Measurements from ENCODE around the gene TXNRD3.
A peak's percentile ranks its signal among the peaks of the same experiment; 100 is the strongest.
"Not testable (repeated sequence)": the region's sequence is repeated elsewhere in the genome, so short reads cannot be mapped to it uniquely, and the experiment has no call there.

TXNRD3 gene

DNA sequence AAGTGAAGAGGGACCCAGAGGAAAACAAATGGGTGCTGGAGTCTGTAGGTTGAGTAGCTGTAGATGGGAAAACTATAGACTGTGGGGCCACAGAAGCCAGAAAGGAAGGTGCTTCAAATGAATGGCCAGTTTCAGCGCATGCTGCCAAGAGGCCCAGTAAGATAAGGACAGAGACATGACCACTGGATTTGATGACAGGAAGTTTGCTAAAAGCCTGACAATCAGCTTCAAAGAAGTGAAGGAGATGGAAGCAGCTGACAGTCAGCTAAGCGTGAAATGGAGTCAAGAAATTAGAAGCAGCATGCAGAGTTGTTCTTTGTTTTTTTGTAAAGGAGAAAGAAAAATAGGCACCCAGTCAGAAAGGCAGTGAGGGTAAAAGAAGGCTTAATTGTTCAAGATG is 24.9 kb downstream of the TXNRD3 start:
- no peaks in the 10 kb centered on the region for H4K20me1 ChIP-seq (ENCODE audit: insufficient read depth, low read length)
- peak overlapping the region; percentile 69 for H3K27ac ChIP-seq (ENCODE audit: low read length)
- TF ChIP-seq EZH2 (IDR thresholded peaks at IDR 0.05; ENCODE audit: borderline replicate concordance, low read depth, low read length, severe bottlenecking) (no peak), CTCF (IDR thresholded peaks at IDR 0.05; ENCODE audit: borderline replicate concordance, extremely low read depth, low read length, poor library complexity, severe bottlenecking) (no peak)
- H3K36me3 ChIP-seq (ENCODE audit: insufficient read depth, low read length) = 0 out of 2 replicates have a peak, but pooled peaks cover 5% of the 10 kb centered on the region
- H3K4me2 ChIP-seq (ENCODE audit: insufficient read depth, low read length) = no peak overlapping the region
- H3K9ac ChIP-seq (ENCODE audit: low read depth, low read length) = peak overlapping the region; percentile 12
- no peaks in the 10 kb centered on the region for H3K9me3 ChIP-seq (ENCODE audit: insufficient read depth, low read length, severe bottlenecking)
- ATAC-seq (ENCODE audit: insufficient read depth, low read depth) (peak; percentile 46), DNase-seq (peak; percentile 14)
- H3K4me1 ChIP-seq (ENCODE audit: insufficient read depth, low read length) = peaks cover 43% of the 10 kb centered on the region
- H3K27me3 ChIP-seq (ENCODE audit: insufficient read depth, low read length, poor library complexity) = no peaks in the 10 kb centered on the region
- peak overlapping the region; percentile 45 for H2AFZ ChIP-seq (ENCODE audit: low read depth, low read length)
- no peaks in the 10 kb centered on the region for H3K79me2 ChIP-seq (ENCODE audit: insufficient read depth, low read length)
- H3K4me3 ChIP-seq (ENCODE audit: low read depth in 1 of 2, low read length in 2 of 2) = no peak overlapping the region

GRCh38 chr3:126625735-126626134 is 29.2 kb downstream of the TXNRD3 start:
- not testable (repeated sequence) for H4K20me1 ChIP-seq (ENCODE audit: insufficient read depth, low read length); H3K9me3 ChIP-seq (ENCODE audit: insufficient read depth, low read length, severe bottlenecking); H3K4me3 ChIP-seq (ENCODE audit: low read depth in 1 of 2, low read length in 2 of 2); H2AFZ ChIP-seq (ENCODE audit: low read depth, low read length); H3K36me3 ChIP-seq (ENCODE audit: insufficient read depth, low read length); H3K27me3 ChIP-seq (ENCODE audit: insufficient read depth, low read length, poor library complexity); H3K79me2 ChIP-seq (ENCODE audit: insufficient read depth, low read length)
- peak overlapping the region; percentile 54 for H3K4me2 ChIP-seq (ENCODE audit: insufficient read depth, low read length)
- peak; percentile 32 for DNase-seq
- H3K4me1 ChIP-seq (ENCODE audit: insufficient read depth, low read length) = peaks cover 45% of the 10 kb centered on the region
- peak; percentile 91 for ATAC-seq (ENCODE audit: insufficient read depth, low read depth)
- H3K9ac ChIP-seq (ENCODE audit: low read depth, low read length) = peak overlapping the region; percentile 39; the same call in 1 of the 2 replicates
- peak overlapping the region; percentile 89 for H3K27ac ChIP-seq (ENCODE audit: low read length)

DNA sequence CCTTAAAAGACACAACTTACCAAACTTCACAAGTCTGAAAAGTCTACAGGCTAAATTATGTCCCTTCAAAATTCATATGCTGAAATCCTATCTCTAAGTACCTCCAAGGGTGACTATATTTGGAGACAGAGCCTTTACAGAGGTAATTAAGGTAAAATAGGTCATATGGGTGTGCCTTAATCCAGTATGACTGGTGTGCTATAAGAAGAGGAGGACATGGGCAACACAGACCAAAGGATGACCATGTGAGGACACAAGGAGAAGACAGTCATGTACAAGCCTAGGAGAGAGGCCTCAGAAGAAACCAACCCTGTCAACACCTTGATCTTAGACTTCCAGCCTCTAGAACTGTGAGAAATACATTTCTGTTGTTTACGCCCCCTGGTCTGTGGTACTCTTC is 32.2 kb downstream of the TXNRD3 start:
- no peak overlapping the region for H3K9ac ChIP-seq (ENCODE audit: low read depth, low read length)
- ATAC-seq (ENCODE audit: insufficient read depth, low read depth) (no peak), DNase-seq (no peak)
- no peak overlapping the region for H2AFZ ChIP-seq (ENCODE audit: low read depth, low read length)
- H3K4me2 ChIP-seq (ENCODE audit: insufficient read depth, low read length) = no peak overlapping the region
- no peak overlapping the region for H3K27ac ChIP-seq (ENCODE audit: low read length)
- H4K20me1 ChIP-seq (ENCODE audit: insufficient read depth, low read length) = no peaks in the 10 kb centered on the region
- H3K36me3 ChIP-seq (ENCODE audit: insufficient read depth, low read length) = no peaks in the 10 kb centered on the region
- no peak overlapping the region for H3K4me3 ChIP-seq (ENCODE audit: low read depth in 1 of 2, low read length in 2 of 2)
- H3K27me3 ChIP-seq (ENCODE audit: insufficient read depth, low read length, poor library complexity) = no peaks in the 10 kb centered on the region
- TF ChIP-seq EZH2 (IDR thresholded peaks at IDR 0.05; ENCODE audit: borderline replicate concordance, low read depth, low read length, severe bottlenecking) (no peak), CTCF (IDR thresholded peaks at IDR 0.05; ENCODE audit: borderline replicate concordance, extremely low read depth, low read length, poor library complexity, severe bottlenecking) (no peak)
- H3K79me2 ChIP-seq (ENCODE audit: insufficient read depth, low read length) = no peaks in the 10 kb centered on the region
- H3K4me1 ChIP-seq (ENCODE audit: insufficient read depth, low read length) = peaks cover 28% of the 10 kb centered on the region
- H3K9me3 ChIP-seq (ENCODE audit: insufficient read depth, low read length, severe bottlenecking) = no peaks in the 10 kb centered on the region

DNA sequence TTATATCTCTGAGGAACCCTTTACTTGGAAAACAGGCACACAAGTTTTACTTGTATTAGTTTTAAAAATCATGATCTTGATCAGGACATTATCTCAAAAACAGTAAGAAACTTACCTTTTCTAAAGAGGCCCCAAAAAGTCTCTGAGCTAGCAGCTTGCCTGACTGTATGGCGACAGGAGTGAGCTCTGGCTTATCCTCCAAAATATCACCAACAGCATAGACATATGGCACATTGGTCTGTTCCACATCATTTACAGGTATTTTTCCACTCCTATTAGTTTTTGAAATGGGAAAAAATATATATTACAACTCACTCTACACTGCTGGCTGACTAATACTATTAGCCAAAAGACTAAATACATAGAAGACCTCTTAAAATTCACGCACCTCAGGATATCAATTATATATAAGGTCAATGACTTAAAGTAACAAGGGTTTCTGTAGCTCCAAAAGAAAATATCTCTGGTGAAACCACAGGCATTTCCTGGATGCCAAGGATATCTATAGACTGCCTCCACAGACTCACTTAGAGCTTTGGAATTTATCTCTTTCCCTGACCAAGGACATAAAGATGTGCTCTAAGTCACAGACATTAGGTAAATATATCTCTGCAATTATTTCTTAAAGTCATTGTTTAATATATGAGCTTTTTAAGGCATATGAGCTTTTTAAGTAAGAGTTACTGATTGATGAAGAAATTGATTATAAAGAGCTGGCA is 33.1 kb downstream of the TXNRD3 start:
- Histone ChIP-seq H3K36me3 (ENCODE audit: insufficient read depth, low read length) (no peaks in the 10 kb centered on the region), H3K27ac (ENCODE audit: low read length) (no peak overlapping the region), H3K9ac (ENCODE audit: low read depth, low read length) (no peak overlapping the region), H3K79me2 (ENCODE audit: insufficient read depth, low read length) (no peaks in the 10 kb centered on the region), H3K4me1 (ENCODE audit: insufficient read depth, low read length) (peaks cover 30% of the 10 kb centered on the region), H3K4me3 (ENCODE audit: low read depth in 1 of 2, low read length in 2 of 2) (no peak overlapping the region), H4K20me1 (ENCODE audit: insufficient read depth, low read length) (no peaks in the 10 kb centered on the region), H2AFZ (ENCODE audit: low read depth, low read length) (no peak overlapping the region), H3K4me2 (ENCODE audit: insufficient read depth, low read length) (no peak overlapping the region), H3K9me3 (ENCODE audit: insufficient read depth, low read length, severe bottlenecking) (no peaks in the 10 kb centered on the region), H3K27me3 (ENCODE audit: insufficient read depth, low read length, poor library complexity) (no peaks in the 10 kb centered on the region)
- DNase-seq (no peak), ATAC-seq (ENCODE audit: insufficient read depth, low read depth) (no peak)
- no peak for TF ChIP-seq EZH2 (IDR thresholded peaks at IDR 0.05; ENCODE audit: borderline replicate concordance, low read depth, low read length, severe bottlenecking)
